ENCODE measurements around the gene NFX1. TPM values are rescaled to one million over a fixed set of nuclear protein-coding genes. Genes with fewer than 3 reads are reported as not detected.
A peak's percentile ranks its signal among the peaks of the same experiment; 100 is the strongest.

The NFX1 gene
- total RNA-seq, 2 experiments from 2014 or later = 33.7 to 35.6 TPM

DNA sequence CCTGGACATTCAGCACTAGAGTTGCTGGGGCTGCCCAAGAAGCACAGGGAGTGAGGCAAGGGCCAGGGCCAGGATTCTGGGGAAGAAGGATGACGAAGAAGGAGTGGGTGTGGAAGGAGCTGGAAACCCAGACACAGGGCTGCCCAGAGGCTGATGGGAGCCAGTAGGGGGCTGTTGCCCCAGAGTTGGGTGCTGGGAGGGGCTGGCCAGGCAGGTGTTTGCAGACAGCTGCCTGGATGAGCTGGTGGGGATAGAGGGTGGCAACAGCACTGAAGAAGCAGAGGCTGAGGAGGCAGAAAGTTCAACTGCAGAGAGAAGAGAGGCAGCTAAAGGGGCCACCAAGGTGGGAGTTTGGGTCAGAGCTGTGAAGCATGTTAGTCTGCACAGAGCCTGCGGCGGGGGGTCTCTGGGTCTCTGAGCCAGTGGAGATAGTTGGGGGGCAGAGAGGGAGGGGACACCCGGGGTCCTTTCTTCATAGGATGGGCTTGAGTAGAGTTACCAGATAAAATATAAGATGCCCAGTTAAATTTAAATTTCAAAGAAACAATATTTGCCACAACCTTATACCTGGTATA lies 114.6 kb downstream of the NFX1 start:
- CTCF ChIA-PET = interaction anchor here (1.4 to 4.8 kb wide), 7 partner anchors 10 to 118 kb away, joined by 3 to 51 read pairs (median 7); no protein-coding TSS in a partner anchor
- no peaks in the 10 kb centered on the region for H3K9me3 Mint-ChIP-seq
- H3K27me3 Mint-ChIP-seq = peaks cover 2% of the 10 kb centered on the region
- no peak overlapping the region for H3K4me3 Mint-ChIP-seq
- H3K27ac Mint-ChIP-seq = no peak overlapping the region
- H3K36me3 Mint-ChIP-seq (ENCODE audit: low read depth) = no peaks in the 10 kb centered on the region
- POLR2A ChIA-PET = interaction anchor here (0.6 kb wide), 1 partner anchor 224 kb away, joined by 6 read pairs; no protein-coding TSS in a partner anchor
- DNase-seq = no peak
- H3K4me1 Mint-ChIP-seq = peaks cover 18% of the 10 kb centered on the region

DNA sequence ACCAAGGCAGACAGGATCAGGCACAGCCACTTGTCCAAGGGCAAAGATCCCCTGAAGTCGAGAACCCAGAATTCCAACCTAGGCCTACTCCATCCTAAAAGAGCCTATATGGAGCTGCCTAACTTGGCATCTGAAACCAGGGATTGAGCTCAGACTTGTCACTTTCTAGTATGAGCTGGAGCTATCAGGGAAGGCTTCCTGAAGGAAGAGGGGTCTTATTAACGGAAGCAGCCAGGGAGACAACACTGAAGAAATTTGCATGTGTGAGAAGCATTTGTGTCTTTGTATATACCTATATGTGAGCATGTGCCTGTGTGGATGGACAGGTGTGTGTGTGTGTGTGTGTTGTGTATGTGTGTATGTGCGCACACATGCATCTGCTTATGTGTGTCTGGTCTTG lies 116.7 kb downstream of the NFX1 start:
- ChIA-PET POLR2A (no interaction called here), CTCF (interaction anchor here (0.7 to 1.7 kb wide), 3 partner anchors 9 to 32 kb away, joined by 3 to 5 read pairs (median 3); no protein-coding TSS in a partner anchor)
- peaks cover 2% of the 10 kb centered on the region for H3K27me3 Mint-ChIP-seq
- H3K36me3 Mint-ChIP-seq (ENCODE audit: low read depth) = no peaks in the 10 kb centered on the region
- H3K4me3 Mint-ChIP-seq = no peak overlapping the region
- no peak overlapping the region for H3K27ac Mint-ChIP-seq
- H3K4me1 Mint-ChIP-seq = peaks cover 19% of the 10 kb centered on the region
- no peak for DNase-seq
- no peaks in the 10 kb centered on the region for H3K9me3 Mint-ChIP-seq

DNA sequence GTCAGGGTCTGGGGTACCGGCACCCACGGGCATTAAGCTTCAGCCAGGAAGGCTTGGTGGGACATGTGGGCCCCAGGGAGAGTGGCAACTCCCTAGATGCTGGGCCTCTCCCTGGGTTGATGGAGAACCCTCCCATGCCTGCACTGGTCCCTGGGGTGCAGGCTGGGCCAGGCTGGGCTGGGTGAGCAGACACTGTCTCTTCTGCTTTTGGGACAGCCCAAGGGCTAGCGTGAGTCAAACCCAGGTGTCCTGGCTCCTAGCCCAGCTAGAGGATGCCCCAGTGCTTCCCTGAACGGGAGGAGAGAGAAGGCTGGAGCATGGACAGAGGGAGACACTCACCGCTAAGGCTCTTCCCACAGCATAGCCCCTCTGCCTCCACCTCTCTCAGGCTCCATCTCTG lies 117.8 kb downstream of the NFX1 start:
- H3K9me3 Mint-ChIP-seq = no peaks in the 10 kb centered on the region
- no peaks in the 10 kb centered on the region for H3K36me3 Mint-ChIP-seq (ENCODE audit: low read depth)
- CTCF ChIA-PET = interaction anchor here (1.2 to 1.7 kb wide), 2 partner anchors 8 to 118 kb away, joined by 3 to 5 read pairs; partner anchors contain the start of gene NFX1
- peak overlapping the region; percentile 41 for H3K27ac Mint-ChIP-seq
- H3K4me3 Mint-ChIP-seq = no peak overlapping the region
- H3K27me3 Mint-ChIP-seq = peaks cover 2% of the 10 kb centered on the region
- DNase-seq = no peak
- POLR2A ChIA-PET = no interaction called here
- H3K4me1 Mint-ChIP-seq = peaks cover 18% of the 10 kb centered on the region

DNA sequence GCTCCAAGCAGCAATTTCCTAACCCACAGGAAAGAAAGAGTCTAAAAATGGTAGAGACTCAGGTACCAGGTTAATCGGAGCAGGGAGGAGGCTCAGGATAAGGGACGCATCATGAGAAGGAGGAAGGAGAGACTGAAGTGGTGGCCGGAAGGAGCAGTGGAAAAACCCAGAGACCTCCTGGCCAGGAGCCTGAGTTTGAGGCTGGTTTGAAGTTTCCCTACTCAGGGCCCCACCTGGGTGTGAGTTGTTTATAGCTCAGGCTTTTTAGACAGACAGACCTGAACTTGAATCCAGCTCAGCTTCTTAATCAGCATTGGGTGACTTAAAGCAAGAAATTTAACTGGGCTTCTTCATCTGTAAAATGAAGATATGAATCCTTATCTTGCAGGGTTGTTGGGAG lies 124.0 kb downstream of the NFX1 start:
- CTCF ChIA-PET = interaction anchor here (1.2 to 11.3 kb wide), 7 partner anchors 10 to 50 kb away, joined by 3 to 132 read pairs (median 14); partner anchors contain the start of genes AQP3 and AQP7
- H3K4me3 Mint-ChIP-seq = no peak overlapping the region
- POLR2A ChIA-PET = no interaction called here
- no peaks in the 10 kb centered on the region for H3K36me3 Mint-ChIP-seq (ENCODE audit: low read depth)
- H3K9me3 Mint-ChIP-seq = no peaks in the 10 kb centered on the region
- H3K27ac Mint-ChIP-seq = peak overlapping the region; percentile 99
- no peak for DNase-seq
- H3K4me1 Mint-ChIP-seq = peaks cover 54% of the 10 kb centered on the region
- no peaks in the 10 kb centered on the region for H3K27me3 Mint-ChIP-seq

DNA sequence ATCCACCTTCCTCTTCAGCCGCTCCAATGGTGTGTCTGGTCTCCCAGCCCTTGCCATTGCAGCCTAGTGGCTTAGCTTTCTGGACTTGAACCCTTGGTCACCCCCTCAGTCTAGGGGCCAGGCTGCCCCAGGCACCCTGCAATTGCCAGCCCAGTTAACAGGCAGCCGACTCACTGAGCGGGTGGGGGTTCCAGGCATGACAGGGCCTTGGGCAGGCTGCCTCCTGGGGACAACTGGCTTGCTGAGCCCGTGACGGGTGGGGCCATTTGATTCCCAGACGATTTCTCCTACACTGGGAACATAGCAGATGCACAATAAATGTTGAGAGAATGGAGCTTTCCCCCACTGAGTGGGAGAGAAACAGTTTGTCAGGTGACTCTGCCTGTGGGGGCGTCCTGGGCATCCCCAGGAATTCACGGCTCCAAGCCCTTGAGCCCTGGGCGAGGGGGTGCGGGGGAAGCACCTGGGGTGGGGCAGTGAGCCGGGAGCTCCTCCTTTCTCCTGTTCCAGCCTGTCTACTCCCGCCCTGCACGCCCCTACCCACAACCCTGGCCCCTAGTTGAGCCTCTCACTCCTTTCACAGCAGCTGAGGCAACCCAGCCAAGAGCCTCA lies 124.7 kb downstream of the NFX1 start:
- peak overlapping the region; percentile 99 for H3K27ac Mint-ChIP-seq
- ChIA-PET CTCF (interaction anchor here (0.6 to 11.3 kb wide), 24 partner anchors 11 to 862 kb away, joined by 3 to 132 read pairs (median 4); partner anchors contain the start of genes AQP3, AQP7 and NOL6), POLR2A (no interaction called here)
- peaks cover 56% of the 10 kb centered on the region for H3K4me1 Mint-ChIP-seq
- DNase-seq = no peak
- no peaks in the 10 kb centered on the region for H3K27me3 Mint-ChIP-seq
- H3K9me3 Mint-ChIP-seq = no peaks in the 10 kb centered on the region
- H3K4me3 Mint-ChIP-seq = peak overlapping the region; percentile 59
- no peaks in the 10 kb centered on the region for H3K36me3 Mint-ChIP-seq (ENCODE audit: low read depth)

DNA sequence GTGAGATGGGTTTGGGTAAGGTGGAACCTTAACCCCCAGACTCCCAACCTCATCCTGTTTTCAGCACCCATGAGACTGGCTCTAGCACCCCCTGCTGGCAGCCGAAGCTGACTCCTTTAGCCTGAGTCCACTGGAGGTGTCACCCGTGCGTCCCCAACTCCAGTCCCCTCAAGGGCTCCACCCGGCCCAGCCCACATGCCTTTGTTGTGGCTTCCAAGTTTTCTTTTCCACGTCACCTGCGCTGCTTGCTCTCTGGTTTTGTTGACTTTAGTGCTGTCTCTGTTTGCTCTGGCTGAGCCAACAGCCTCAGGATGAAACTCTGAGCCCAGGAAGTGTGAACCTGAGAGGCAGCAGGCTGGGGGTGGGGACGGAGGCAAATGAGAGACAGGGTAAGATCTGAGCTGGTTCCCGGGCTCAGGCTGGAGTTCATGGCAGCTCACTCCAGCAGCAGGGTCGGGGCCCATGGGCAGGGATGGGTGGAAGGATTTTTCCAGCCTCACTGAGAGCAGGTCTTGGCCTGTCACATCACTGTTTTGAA lies 125.3 kb downstream of the NFX1 start:
- peak; percentile 98 for DNase-seq
- peak overlapping the region; percentile 59 for H3K4me3 Mint-ChIP-seq
- CTCF ChIA-PET = interaction anchor here (0.6 to 11.3 kb wide), 28 partner anchors 8 to 863 kb away, joined by 3 to 132 read pairs (median 4); partner anchors contain the start of genes AQP3, AQP7 and NOL6
- peak overlapping the region; percentile 99 for H3K27ac Mint-ChIP-seq
- no peaks in the 10 kb centered on the region for H3K9me3 Mint-ChIP-seq
- H3K36me3 Mint-ChIP-seq (ENCODE audit: low read depth) = no peaks in the 10 kb centered on the region
- peaks cover 61% of the 10 kb centered on the region for H3K4me1 Mint-ChIP-seq
- POLR2A ChIA-PET = interaction anchor here (1.3 kb wide), 1 partner anchor 31 kb away, joined by 9 read pairs; the partner anchor contains the start of gene AQP3
- H3K27me3 Mint-ChIP-seq = peaks cover 5% of the 10 kb centered on the region

DNA sequence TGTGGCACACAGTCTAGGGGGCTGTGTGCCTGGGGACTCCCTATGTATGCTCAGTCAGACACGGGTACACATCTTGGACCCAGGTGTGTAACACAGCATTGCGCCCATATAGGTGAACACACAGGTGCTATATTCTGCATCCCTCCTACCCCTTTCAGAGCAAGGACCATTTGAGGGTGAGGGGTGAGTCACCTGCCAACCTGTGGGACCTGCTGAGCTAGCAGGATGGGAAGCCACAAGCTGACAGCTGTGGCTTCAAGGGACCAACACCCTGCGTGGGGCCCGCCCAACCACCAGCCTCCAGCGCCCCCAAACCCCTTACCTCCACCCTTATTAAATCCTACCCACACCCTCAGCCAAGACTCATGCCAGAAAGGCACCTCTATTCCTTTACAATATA lies 126.7 kb downstream of the NFX1 start:
- Mint-ChIP-seq H3K4me1 (peaks cover 62% of the 10 kb centered on the region), H3K27ac (peak overlapping the region; percentile 99), H3K9me3 (no peaks in the 10 kb centered on the region)

DNA sequence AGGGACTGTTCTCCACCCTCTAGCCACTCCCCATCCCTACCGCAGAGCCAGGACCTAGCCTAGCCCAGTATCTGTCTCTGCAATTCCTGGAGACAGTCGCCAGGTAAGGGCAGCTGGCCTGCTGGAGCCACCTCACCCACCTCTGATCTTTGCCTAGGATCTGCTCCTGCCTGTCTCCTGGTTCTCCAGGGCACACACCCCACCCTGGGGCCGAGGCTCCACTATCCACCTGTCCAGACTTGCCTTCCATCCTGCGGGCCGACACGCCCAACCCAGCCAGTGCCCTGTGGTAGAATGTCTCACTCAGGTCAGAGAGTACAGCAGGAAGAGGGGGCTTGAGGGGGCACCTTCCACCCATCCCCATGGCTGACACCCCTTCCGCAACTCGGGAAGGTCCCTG lies 127.8 kb downstream of the NFX1 start:
- no peak for DNase-seq
- H3K36me3 Mint-ChIP-seq (ENCODE audit: low read depth) = no peaks in the 10 kb centered on the region
- peak overlapping the region; percentile 99 for H3K27ac Mint-ChIP-seq
- no peak overlapping the region for H3K4me3 Mint-ChIP-seq
- peaks cover 5% of the 10 kb centered on the region for H3K27me3 Mint-ChIP-seq
- ChIA-PET CTCF (interaction anchor here (1.0 to 11.3 kb wide), 4 partner anchors 15 to 55 kb away, joined by 3 to 132 read pairs (median 31); partner anchors contain the start of genes AQP3 and NOL6), POLR2A (no interaction called here)
- H3K9me3 Mint-ChIP-seq = no peaks in the 10 kb centered on the region
- H3K4me1 Mint-ChIP-seq = peaks cover 62% of the 10 kb centered on the region

More for the DNA sequence above, 126.7 kb downstream of the NFX1 start:
- POLR2A ChIA-PET = no interaction called here
- peaks cover 5% of the 10 kb centered on the region for H3K27me3 Mint-ChIP-seq
- peak; percentile 48 for DNase-seq
- CTCF ChIA-PET = interaction anchor here (0.9 to 11.3 kb wide), 9 partner anchors 10 to 130 kb away, joined by 3 to 132 read pairs (median 19); partner anchors contain the start of genes AQP3 and AQP7
- H3K4me3 Mint-ChIP-seq = peak overlapping the region; percentile 7
- H3K36me3 Mint-ChIP-seq (ENCODE audit: low read depth) = no peaks in the 10 kb centered on the region

DNA sequence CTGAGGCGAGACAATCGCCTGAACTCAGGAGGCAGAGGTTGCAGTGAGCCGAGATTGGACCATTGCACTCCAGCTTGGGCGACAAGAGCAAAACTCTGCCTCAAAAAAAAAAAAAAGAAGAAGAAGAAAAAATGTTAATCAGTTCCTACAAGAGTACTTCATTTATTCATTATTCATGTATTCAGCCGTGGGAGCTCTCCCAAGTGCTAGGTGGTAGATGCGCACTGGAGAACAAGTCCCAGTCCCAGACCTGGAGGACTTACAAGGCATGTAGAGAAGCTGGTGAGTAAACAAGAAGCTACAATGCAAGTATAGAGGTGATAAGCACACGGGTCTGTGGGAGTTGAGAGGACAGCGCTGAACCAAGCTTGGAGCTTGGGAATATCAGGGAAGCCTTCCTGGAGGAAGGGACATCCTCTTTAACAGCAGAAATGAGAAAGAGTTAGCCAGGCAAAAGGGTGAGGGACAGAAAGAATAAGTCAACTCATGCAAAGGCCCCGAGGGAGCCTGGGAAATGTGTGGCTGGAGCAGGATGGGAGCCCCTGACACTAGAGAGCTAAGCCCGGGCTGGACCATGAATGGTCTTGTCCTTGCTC lies 129.5 kb downstream of the NFX1 start:
- ChIA-PET POLR2A (no interaction called here), CTCF (interaction anchor here (0.5 to 11.3 kb wide), 5 partner anchors 13 to 899 kb away, joined by 3 to 132 read pairs (median 5); partner anchors contain the start of gene AQP3)
- Mint-ChIP-seq H3K36me3 (ENCODE audit: low read depth) (no peaks in the 10 kb centered on the region), H3K9me3 (no peaks in the 10 kb centered on the region), H3K27me3 (peaks cover 5% of the 10 kb centered on the region), H3K4me3 (no peak overlapping the region), H3K4me1 (peaks cover 50% of the 10 kb centered on the region), H3K27ac (peak overlapping the region; percentile 14)
- no peak for DNase-seq

Other genes with a start within 250 kb of the NFX1 start
- gene SMU1, start 213.8 kb upstream of the NFX1 start, total RNA-seq = 10 to 100 TPM; 24.0 to 24.5 TPM
- gene B4GALT1, start 123.2 kb upstream of the NFX1 start, total RNA-seq = 10 to 100 TPM; 38.8 to 42.4 TPM
- not detected for gene SPINK4, start 50.3 kb upstream of the NFX1 start, total RNA-seq
- gene BAG1, start 25.8 kb upstream of the NFX1 start, total RNA-seq = 10 to 100 TPM; 62.3 to 72.2 TPM
- 100 to 1,000 TPM in 1 of 2 experiments, 10 to 100 TPM in 1; 91.0 to 100 TPM for gene CHMP5, start 25.5 kb upstream of the NFX1 start, total RNA-seq
- under 1 TPM; 0.23 to 0.35 TPM for gene AQP7, start 112.1 kb downstream of the NFX1 start, total RNA-seq
- 100 to 1,000 TPM; 190 to 194 TPM for gene AQP3, start 157.1 kb downstream of the NFX1 start, total RNA-seq
- 10 to 100 TPM; 36.2 to 37.7 TPM for gene NOL6, start 183.4 kb downstream of the NFX1 start, total RNA-seq
- under 1 TPM; 0.46 to 0.97 TPM for gene ANKRD18B, start 233.7 kb downstream of the NFX1 start, total RNA-seq